Measurements from ENCODE around the gene PTPRG.

Gene PTPRG

GRCh38 chr3:62189376-62189698 lies 628.0 kb downstream of the PTPRG start:
- DNase-seq (ENCODE audit: low read depth) = no peak

- DNase-seq (ENCODE audit: low read depth) = no peak
Observed at GRCh38 chr3:62192891-62193290, 631.5 kb downstream of the PTPRG start.

GRCh38 chr3:62193586-62194345 lies 632.4 kb downstream of the PTPRG start:
- no peak for DNase-seq (ENCODE audit: low read depth)

- no peak for DNase-seq (ENCODE audit: low read depth)
Observed at GRCh38 chr3:62197350-62198012, 636.1 kb downstream of the PTPRG start.

GRCh38 chr3:62199126-62199525 lies 637.8 kb downstream of the PTPRG start:
- DNase-seq (ENCODE audit: low read depth) = no peak

- DNase-seq (ENCODE audit: low read depth) = no peak
Observed at GRCh38 chr3:62201438-62202035, 640.2 kb downstream of the PTPRG start.

- DNase-seq (ENCODE audit: low read depth) = no peak
Observed at GRCh38 chr3:62203152-62203551, 641.8 kb downstream of the PTPRG start.

- no peak for DNase-seq (ENCODE audit: low read depth)
Observed at GRCh38 chr3:62203561-62203960, 642.2 kb downstream of the PTPRG start.

- no peak for DNase-seq (ENCODE audit: low read depth)
Observed at GRCh38 chr3:62207197-62207596, 645.8 kb downstream of the PTPRG start.

GRCh38 chr3:62208385-62208784 lies 647.0 kb downstream of the PTPRG start:
- no peak for DNase-seq (ENCODE audit: low read depth)

- DNase-seq (ENCODE audit: low read depth) = no peak
Observed at GRCh38 chr3:62209101-62209500, 647.7 kb downstream of the PTPRG start.

- no peak for DNase-seq (ENCODE audit: low read depth)
Observed at GRCh38 chr3:62210011-62210410, 648.6 kb downstream of the PTPRG start.

GRCh38 chr3:62211675-62212429 lies 650.5 kb downstream of the PTPRG start:
- DNase-seq (ENCODE audit: low read depth) = no peak

- no peak for DNase-seq (ENCODE audit: low read depth)
Observed at GRCh38 chr3:62214850-62215249, 653.5 kb downstream of the PTPRG start.

- DNase-seq (ENCODE audit: low read depth) = no peak
Observed at GRCh38 chr3:62220616-62221015, 659.2 kb downstream of the PTPRG start.

GRCh38 chr3:62225051-62225450 lies 663.7 kb downstream of the PTPRG start:
- DNase-seq (ENCODE audit: low read depth) = no peak

- DNase-seq (ENCODE audit: low read depth) = no peak
Observed at GRCh38 chr3:62226601-62227339, 665.4 kb downstream of the PTPRG start.

- no peak for DNase-seq (ENCODE audit: low read depth)
Observed at GRCh38 chr3:62228467-62228866, 667.1 kb downstream of the PTPRG start.

- DNase-seq (ENCODE audit: low read depth) = no peak
Observed at GRCh38 chr3:62229211-62229610, 667.8 kb downstream of the PTPRG start.

GRCh38 chr3:62229908-62230307 lies 668.5 kb downstream of the PTPRG start:
- DNase-seq (ENCODE audit: low read depth) = no peak

GRCh38 chr3:62233065-62233464 lies 671.7 kb downstream of the PTPRG start:
- DNase-seq (ENCODE audit: low read depth) = no peak

GRCh38 chr3:62236016-62236415 lies 674.6 kb downstream of the PTPRG start:
- no peak for DNase-seq (ENCODE audit: low read depth)
